Measurements from ENCODE around the gene LCLAT1. TPM values are rescaled to one million over a fixed set of nuclear protein-coding genes. Genes with fewer than 3 reads are reported as not detected.
"Not testable (repeated sequence)": the region's sequence is repeated elsewhere in the genome, so short reads cannot be mapped to it uniquely, and the experiment has no call there.

The LCLAT1 gene
- polyA plus RNA-seq, 4 donors, result 11.2 to 23.1 (median 21.6) TPM

GRCh38 chr2:30631051-30631671, 184.1 kb downstream of the LCLAT1 start:
- DNase-seq (ENCODE audit: low read depth in 4 of 4, low spot score in 3 of 4), result no peak

DNA sequence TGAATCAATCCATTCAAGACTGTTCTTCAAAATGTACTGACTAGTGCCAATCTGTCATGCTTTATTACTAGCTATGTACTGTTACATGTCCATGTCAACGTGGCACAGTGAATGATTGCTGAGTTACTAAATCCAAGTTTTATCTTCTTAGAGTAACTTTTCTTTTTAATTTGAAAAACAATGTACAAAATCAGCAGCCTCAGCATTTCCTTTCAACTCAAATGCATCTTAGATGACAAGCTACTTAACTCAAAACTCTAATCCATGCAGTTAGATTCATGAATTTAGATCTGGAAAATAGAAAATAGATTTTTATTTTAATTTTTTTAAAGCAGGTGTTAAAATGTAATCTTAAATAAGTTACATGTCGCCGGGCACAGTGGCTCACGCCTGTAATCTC, 186.0 kb downstream of the LCLAT1 start:
- no peak for DNase-seq (ENCODE audit: low read depth in 4 of 4, low spot score in 3 of 4)

- DNase-seq (ENCODE audit: low read depth in 4 of 4, low spot score in 3 of 4), result no peak
Measured at GRCh38 chr2:30636311-30636710, 189.3 kb downstream of the LCLAT1 start.

DNA sequence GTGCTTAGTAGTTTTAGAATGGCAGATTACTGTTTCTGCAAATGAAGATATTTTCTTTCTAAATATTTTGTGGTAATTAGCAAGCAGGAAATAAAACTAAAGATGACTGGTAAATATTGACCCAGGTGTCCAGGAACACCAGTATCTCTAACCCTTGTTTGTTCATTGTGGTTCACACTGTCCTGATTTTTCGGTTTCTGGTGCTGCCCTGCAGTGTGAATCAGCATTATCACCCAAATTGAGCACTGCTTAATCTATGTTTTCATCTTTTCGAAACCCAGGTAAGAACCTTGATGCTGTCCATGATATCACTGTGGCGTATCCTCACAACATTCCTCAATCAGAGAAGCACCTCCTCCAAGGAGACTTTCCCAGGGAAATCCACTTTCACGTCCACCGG, 192.8 kb downstream of the LCLAT1 start:
- no peak for DNase-seq (ENCODE audit: low read depth in 4 of 4, low spot score in 3 of 4)

GRCh38 chr2:30641765-30642345, 194.8 kb downstream of the LCLAT1 start:
- DNase-seq (ENCODE audit: low read depth in 4 of 4, low spot score in 3 of 4), result no peak

DNA sequence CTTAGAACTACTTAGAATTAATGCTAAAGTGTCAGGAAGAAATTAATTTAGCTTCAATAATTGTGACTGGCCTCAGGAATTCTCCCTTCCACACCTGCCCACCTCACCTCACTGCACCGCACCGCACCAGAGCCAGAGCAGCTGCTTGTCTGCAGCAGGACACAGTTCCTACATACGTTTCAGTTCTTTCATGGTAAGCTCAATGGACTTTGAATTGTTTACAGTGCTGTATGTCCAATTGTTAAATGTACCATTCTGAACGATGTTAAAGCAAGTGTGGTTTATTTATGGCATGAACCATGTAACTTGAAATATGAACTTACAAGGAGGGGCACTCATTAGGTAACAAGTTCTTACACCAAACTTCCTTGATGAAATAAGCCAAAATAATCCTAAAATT, 196.0 kb downstream of the LCLAT1 start:
- DNase-seq (ENCODE audit: low read depth in 4 of 4, low spot score in 3 of 4), result not testable (repeated sequence)

DNA sequence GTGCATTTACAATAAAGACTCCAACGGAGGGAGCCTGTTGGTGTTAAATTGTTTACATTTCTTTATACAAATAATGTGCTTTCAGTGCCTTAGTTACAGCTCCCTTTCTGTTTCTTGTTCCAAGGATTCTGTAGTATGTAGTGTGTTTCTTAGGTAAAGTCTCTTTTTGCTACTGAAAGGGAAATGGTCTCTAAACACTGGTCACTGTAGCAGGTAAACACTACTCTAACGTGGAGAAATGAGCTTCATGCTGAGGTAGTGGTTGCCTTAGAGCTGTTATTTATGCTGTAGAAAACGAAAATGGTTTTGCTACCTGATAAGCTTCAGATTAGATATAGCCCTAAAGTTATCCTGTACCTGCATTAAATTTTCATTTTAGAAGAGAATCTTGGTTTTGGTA, 196.6 kb downstream of the LCLAT1 start:
- DNase-seq (ENCODE audit: low read depth in 4 of 4, low spot score in 3 of 4), result no peak

GRCh38 chr2:30645081-30645744, 198.2 kb downstream of the LCLAT1 start:
- no peak for DNase-seq (ENCODE audit: low read depth in 4 of 4, low spot score in 3 of 4)

DNA sequence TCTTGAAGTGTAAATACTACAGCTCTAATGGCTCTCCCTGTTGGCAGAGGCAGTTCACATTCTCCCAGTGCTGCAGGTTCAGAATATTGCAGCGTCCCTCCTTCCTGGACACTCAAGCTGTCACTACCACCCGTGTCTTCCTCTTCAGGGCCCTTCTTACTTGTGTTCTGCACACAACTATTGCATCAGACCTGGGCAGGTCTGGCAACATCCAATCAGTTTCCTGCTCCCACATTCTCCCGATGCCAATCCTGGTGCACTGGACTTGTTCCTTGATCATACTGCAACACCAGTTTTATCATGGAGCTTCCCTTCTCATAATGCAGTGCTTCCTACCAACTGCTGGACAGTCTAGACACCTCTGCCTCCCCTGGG, 198.7 kb downstream of the LCLAT1 start:
- no peak for DNase-seq (ENCODE audit: low read depth in 4 of 4, low spot score in 3 of 4)

- no peak for DNase-seq (ENCODE audit: low read depth in 4 of 4, low spot score in 3 of 4)
Measured at GRCh38 chr2:30647752-30648457, 200.9 kb downstream of the LCLAT1 start.

GRCh38 chr2:30649278-30649677, 202.2 kb downstream of the LCLAT1 start:
- DNase-seq (ENCODE audit: low read depth in 4 of 4, low spot score in 3 of 4), result no peak

- DNase-seq (ENCODE audit: low read depth in 4 of 4, low spot score in 3 of 4), result no peak
Measured at GRCh38 chr2:30649828-30650227, 202.8 kb downstream of the LCLAT1 start.

DNA sequence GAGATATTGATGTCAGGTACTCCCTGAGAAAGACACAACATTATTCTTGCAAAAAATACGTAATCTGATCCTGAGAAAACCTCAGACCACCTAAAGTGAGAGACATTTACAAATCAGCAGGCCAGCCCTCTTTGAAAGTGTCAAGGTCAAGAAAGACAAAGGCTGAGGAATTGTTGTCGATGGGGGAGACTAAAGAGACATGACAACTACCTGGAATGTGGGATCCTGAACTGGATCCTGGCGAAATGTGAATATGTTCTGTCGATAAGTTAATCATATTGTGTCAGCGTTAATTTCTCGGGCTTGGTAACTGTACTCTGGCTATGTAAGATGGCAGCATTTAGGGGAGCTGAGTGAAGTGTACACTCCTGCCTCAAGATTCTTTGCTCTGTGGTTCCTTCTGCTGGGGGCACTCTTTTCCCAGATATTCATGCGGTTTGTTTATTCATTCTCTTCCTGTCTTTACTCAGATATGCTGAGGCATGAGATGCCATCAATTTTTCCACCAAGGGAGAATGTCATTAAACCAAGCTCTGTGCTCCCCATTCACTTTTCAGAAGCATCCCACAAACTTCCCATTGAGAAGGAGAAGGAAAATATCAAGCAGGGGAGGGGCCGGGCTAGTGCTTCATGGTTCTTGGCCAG, 205.3 kb downstream of the LCLAT1 start:
- DNase-seq (ENCODE audit: low read depth in 4 of 4, low spot score in 3 of 4), result no peak

DNA sequence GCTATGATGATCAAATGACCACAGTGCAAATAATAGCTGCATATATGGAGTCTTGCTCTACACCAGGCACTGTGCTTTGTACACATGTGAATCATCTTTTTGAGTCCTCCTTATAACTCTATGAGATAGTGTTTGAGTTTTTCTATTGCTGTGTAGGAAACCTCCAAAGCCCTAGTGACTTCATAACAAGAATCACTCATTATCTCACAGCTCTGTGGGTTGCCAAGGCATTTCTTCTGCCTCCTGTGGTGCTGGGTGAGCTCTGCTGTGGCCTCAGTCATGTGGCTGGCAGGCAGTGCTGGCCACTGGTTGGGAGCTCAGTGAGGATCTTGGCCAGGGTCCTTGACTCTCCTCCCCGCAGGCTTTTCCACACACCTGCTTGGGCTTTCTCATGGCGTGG, 206.8 kb downstream of the LCLAT1 start:
- no peak for DNase-seq (ENCODE audit: low read depth in 4 of 4, low spot score in 3 of 4)

GRCh38 chr2:30654404-30654803, 207.4 kb downstream of the LCLAT1 start:
- no peak for DNase-seq (ENCODE audit: low read depth in 4 of 4, low spot score in 3 of 4)

GRCh38 chr2:30655211-30655610, 208.2 kb downstream of the LCLAT1 start:
- no peak for DNase-seq (ENCODE audit: low read depth in 4 of 4, low spot score in 3 of 4)

DNA sequence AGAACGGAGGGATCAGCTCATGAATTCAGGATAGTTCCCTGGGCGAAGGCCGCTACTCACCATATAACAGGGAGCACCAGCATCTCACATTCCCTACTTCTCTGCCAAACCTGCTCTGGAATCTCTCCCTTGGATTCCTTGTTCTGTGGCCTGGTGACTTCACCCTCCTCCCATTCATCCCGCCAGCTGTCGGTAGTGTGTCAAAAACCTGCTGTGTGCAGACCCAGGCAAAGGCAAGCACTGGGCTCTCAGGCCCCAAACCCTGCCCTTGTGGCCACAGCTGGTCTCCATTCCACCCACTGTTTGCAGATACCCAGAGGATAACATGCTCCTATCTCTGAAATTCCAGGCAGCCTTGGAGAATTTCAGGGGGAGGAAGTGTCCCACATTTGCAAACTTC, 208.6 kb downstream of the LCLAT1 start:
- no peak for DNase-seq (ENCODE audit: low read depth in 4 of 4, low spot score in 3 of 4)

DNA sequence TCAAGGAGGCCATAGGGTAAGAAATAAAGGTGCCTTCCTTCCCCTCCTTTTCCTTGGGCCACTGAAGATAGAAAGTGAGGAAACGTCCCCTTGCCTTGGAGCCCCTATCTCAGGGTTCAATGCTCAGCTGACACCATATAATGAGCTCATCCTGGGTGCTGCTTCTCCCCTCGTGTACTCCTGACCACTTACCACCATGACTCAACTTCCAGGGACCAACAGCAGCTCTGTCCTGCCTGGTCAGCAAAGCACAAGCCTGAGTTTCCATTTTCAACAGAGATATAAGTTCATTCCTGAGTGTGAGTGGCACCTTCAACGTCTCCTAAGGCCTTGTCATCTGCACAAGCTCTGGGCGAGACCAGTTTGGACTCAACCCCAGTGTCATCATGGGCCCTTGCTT, 209.0 kb downstream of the LCLAT1 start:
- DNase-seq (ENCODE audit: low read depth in 4 of 4, low spot score in 3 of 4), result no peak

GRCh38 chr2:30661173-30662107, 214.4 kb downstream of the LCLAT1 start:
- no peak for DNase-seq (ENCODE audit: low read depth in 4 of 4, low spot score in 3 of 4)

All from left renal pelvis (tissue), 4 donors.